Osteoblast (primary cell): ENCODE results near the gene MICU1. TPM values are rescaled to one million over a fixed set of nuclear protein-coding genes. Genes with fewer than 3 reads are reported as not detected.

Experiments
- DNase-seq: peaks from one replicate; pipeline ENCODE4 v3.0.0; 2011; ENCODE audit warnings: low spot score, mixed read lengths; ENCODE audit not compliant: insufficient read length; ENCODE audit errors: missing footprints
- H2AFZ ChIP-seq: 2 replicates; pipeline ENCODE4 v1.6.0; 2011; ENCODE audit warnings: mild to moderate bottlenecking, low read length
- H3K27ac ChIP-seq: 2 replicates; pipeline ENCODE4 v1.5.1; 2011; ENCODE audit warnings: mild to moderate bottlenecking, low read depth, low read length, moderate library complexity
- H3K27me3 ChIP-seq: 2 replicates; pipeline ENCODE4 v1.6.0; 2012; ENCODE audit warnings: mild to moderate bottlenecking, control low read depth, inconsistent platforms, low read length, moderate library complexity; ENCODE audit not compliant: insufficient read depth
- H3K36me3 ChIP-seq: 2 replicates; pipeline ENCODE4 v1.5.1; 2011; ENCODE audit warnings: mild to moderate bottlenecking, low read length, control low read depth, moderate library complexity; ENCODE audit not compliant: insufficient read depth
- H3K4me1 ChIP-seq: 2 replicates; pipeline ENCODE4 v1.5.1; 2011; ENCODE audit warnings: mild to moderate bottlenecking, low read length, control low read depth, moderate library complexity; ENCODE audit not compliant: insufficient read depth
- H3K4me2 ChIP-seq: 2 replicates; pipeline ENCODE4 v1.6.0; 2011; ENCODE audit warnings: mild to moderate bottlenecking, low read length; ENCODE audit not compliant: insufficient read depth
- H3K4me3 ChIP-seq: fragments of 200-600 bp; sonication (generic); 3 replicates; pipeline ENCODE4 v1.5.1; 2012; ENCODE audit warnings: mild to moderate bottlenecking, low read length, inconsistent platforms; ENCODE audit not compliant: insufficient read depth
- H3K79me2 ChIP-seq: 2 replicates; pipeline ENCODE4 v1.6.0; 2012; ENCODE audit warnings: mild to moderate bottlenecking, low read length, control low read depth, inconsistent platforms; ENCODE audit not compliant: insufficient read depth
- H3K9me3 ChIP-seq: 2 replicates; pipeline ENCODE4 v1.5.1; 2011; ENCODE audit warnings: low read depth, low read length, control low read depth
- H4K20me1 ChIP-seq: 2 replicates; pipeline ENCODE4 v1.6.0; 2012; ENCODE audit warnings: mild to moderate bottlenecking, low read length, control low read depth; ENCODE audit not compliant: insufficient read depth
- total RNA-seq: library from RNA; depleted of rRNA; stranded (reverse); fragments of >200 nt; gene quantifications from 2 replicates; pipeline ENCODE4 v1.2.3, GENCODE V29; 2012
- TF ChIP-seq, protein P1 (sequence below): IDR thresholded peaks from 2 replicates; pipeline ENCODE4 v1.5.1; 2011; ENCODE audit warnings: mild to moderate bottlenecking, low read depth, low read length, moderate library complexity; ENCODE audit errors: extremely low read depth

The MICU1 gene
- total RNA-seq, 1 donor, result 79.6 TPM

DNA sequence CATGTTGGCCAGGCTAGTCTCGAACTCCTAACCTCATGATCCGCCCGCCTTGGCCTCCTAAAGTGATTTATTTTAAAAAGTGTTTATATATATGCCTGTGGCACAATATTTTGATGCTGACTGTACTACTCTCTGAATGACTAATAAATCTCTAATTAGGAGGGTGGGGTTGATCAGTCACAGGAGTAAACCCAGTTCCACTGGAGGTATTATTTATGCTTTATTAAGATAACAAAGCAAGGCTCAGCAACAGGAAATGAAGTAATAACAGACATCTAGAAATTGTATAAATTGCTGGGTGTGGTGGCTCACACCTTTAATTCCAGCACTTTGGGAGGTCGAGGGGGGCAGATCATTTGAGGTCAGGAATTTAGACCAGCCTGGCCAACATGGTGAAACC is 40.0 kb upstream of the MICU1 start:
- TF ChIP-seq, protein P1, sequence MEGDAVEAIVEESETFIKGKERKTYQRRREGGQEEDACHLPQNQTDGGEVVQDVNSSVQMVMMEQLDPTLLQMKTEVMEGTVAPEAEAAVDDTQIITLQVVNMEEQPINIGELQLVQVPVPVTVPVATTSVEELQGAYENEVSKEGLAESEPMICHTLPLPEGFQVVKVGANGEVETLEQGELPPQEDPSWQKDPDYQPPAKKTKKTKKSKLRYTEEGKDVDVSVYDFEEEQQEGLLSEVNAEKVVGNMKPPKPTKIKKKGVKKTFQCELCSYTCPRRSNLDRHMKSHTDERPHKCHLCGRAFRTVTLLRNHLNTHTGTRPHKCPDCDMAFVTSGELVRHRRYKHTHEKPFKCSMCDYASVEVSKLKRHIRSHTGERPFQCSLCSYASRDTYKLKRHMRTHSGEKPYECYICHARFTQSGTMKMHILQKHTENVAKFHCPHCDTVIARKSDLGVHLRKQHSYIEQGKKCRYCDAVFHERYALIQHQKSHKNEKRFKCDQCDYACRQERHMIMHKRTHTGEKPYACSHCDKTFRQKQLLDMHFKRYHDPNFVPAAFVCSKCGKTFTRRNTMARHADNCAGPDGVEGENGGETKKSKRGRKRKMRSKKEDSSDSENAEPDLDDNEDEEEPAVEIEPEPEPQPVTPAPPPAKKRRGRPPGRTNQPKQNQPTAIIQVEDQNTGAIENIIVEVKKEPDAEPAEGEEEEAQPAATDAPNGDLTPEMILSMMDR, result no peak
- Histone ChIP-seq H3K4me3 (no peak overlapping the region), H3K27me3 (no peaks in the 10 kb centered on the region), H2AFZ (no peak overlapping the region), H3K79me2 (no peaks in the 10 kb centered on the region), H4K20me1 (no peaks in the 10 kb centered on the region), H3K4me2 (no peak overlapping the region), H3K27ac (no peak overlapping the region), H3K9me3 (no peaks in the 10 kb centered on the region), H3K36me3 (no peaks in the 10 kb centered on the region), H3K4me1 (no peaks in the 10 kb centered on the region)
- DNase-seq, result peak; percentile 17

DNA sequence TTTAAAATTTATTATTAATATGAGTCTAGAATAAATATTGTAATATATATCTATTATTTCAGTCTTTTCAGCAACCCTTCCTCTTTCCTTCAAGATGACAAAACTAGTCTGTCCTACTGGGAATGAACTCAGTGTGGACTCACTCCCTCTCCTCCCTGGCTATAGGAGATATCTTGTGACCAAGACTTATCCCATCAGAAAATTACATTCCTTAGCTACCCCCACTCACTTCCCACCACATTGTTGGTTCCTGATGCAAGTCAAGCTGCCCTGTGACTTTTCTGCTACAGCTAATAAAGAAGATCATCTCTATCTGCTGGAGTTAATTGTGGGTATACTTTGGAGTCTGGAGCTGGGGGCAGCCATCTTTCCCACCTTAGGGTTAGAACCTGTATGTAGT is 38.1 kb upstream of the MICU1 start:
- Histone ChIP-seq H3K36me3 (no peaks in the 10 kb centered on the region), H4K20me1 (no peaks in the 10 kb centered on the region), H2AFZ (peak overlapping the region; percentile 25), H3K27me3 (no peaks in the 10 kb centered on the region), H3K4me1 (no peaks in the 10 kb centered on the region), H3K9me3 (no peaks in the 10 kb centered on the region), H3K4me3 (no peak overlapping the region), H3K27ac (no peak overlapping the region), H3K4me2 (no peak overlapping the region), H3K79me2 (no peaks in the 10 kb centered on the region)
- TF ChIP-seq, protein P1, result no peak
- no peak for DNase-seq

DNA sequence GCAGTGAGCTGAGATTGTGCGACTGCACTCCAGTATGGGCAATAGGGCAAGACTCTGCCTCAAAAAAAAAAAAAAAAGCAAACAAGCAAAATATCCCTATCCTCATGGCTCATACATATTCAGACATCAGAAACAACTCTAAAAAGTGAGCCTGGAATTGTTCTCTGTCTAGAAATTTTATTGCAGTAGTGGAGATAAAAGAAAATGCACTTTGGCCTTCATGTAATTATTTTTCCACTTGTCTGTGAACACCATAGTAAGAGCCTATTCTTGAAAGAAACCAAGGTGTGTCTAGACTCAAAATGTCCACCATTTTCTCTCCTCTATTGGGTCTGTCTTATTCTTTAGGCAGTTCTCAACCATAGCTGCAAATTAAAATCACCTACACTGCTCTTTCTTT is 35.6 kb upstream of the MICU1 start:
- Histone ChIP-seq H3K9me3 (no peaks in the 10 kb centered on the region), H3K79me2 (no peaks in the 10 kb centered on the region), H3K27me3 (no peaks in the 10 kb centered on the region), H2AFZ (no peak overlapping the region), H3K4me1 (no peaks in the 10 kb centered on the region), H4K20me1 (no peaks in the 10 kb centered on the region), H3K27ac (no peak overlapping the region), H3K4me3 (no peak overlapping the region), H3K4me2 (no peak overlapping the region), H3K36me3 (no peaks in the 10 kb centered on the region)
- TF ChIP-seq, protein P1, result no peak
- DNase-seq, result no peak

DNA sequence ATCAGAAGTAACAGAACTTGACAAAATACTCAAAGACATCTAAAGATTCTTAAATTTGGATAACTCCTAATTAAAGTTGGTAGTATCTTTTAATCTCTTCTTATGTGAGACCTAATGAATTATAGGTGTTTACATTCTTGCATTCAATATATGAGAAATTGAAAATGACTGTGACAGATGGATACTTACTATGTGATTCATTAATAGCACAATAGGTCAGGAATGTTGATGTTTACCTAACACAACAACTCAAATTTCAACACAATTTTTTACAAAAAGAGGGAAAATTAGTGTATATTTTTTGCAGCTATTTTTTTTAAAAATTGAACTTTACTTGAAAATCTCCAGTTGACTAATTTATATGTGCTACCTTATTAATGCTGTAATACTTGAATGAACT is 34.3 kb upstream of the MICU1 start:
- H3K4me3 ChIP-seq, result no peak overlapping the region
- no peaks in the 10 kb centered on the region for H3K79me2 ChIP-seq
- H3K9me3 ChIP-seq, result no peaks in the 10 kb centered on the region
- no peaks in the 10 kb centered on the region for H3K27me3 ChIP-seq
- H3K27ac ChIP-seq, result no peak overlapping the region
- DNase-seq, result no peak
- no peaks in the 10 kb centered on the region for H4K20me1 ChIP-seq
- H3K4me2 ChIP-seq, result no peak overlapping the region
- no peak overlapping the region for H2AFZ ChIP-seq
- H3K36me3 ChIP-seq, result no peaks in the 10 kb centered on the region
- no peaks in the 10 kb centered on the region for H3K4me1 ChIP-seq
- TF ChIP-seq, protein P1, result no peak
